CD4-positive, alpha-beta T cell treated with Interleukin-15 for 4 hours (primary cell): Measurements from ENCODE around the gene ZBTB7C.

ENCODE experiments used
- DNase-seq: peaks from one replicate; pipeline ENCODE4 v3.0.0-alpha.2; 2020; ENCODE audit warnings: low spot score

The ZBTB7C gene

DNA sequence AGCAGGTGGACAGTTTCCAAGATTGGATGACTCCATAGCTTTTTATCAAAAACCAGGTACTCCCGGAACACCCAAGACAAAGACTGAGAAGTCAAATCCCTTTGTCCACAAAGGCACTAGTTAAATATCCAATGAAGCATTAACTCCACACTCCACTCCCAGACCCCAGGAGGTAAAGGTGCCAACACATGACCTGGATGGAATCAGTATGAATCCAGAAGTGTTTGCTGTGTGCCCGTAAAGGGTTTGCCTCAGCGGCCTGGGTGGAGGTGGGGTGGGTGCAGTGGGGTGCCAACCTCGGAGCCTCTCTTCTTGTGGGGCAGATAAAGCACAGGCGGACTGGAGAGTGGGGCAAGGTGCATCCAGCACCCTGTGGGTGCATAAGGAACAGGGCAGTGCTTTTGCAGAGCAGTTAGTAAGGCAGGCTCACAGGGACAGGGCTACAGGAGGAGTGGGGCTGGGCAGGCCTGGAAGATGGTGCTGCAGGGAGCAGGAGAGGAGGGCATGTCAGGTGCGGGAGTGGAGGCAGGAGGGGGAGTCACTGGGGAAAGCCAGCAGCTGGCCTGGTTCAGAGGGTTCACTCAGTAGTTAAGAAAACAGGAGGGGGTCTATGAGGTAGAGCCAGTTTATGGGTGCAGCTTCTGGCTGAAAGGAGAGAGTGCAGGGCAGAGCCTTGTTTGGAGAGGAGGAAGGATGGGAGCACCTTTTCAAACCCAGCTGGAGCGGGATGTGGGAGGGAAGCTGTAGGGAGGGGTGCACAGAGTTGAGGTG is 270.3 kb downstream of the ZBTB7C start:
- no peak for DNase-seq

DNA sequence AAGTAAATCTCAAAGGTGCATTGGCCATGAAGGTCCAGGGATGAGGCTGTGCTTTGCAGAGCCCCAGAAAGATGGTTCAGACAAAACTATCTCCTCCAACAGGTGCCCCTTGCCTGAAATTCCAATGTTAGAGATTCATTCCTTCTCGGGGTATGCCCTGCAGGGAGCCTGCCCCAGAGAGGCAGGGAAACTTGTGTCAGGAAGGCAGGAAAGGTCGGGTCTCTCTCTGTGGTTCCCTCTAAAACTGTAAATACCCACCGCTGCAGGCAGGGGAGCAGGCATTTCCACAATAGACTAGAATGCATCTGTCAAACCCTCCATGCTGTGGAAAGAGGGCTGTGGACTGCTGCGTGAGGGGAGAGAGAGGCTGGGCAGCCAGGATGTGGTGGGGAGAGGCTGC is 271.0 kb downstream of the ZBTB7C start:
- DNase-seq: no peak

DNA sequence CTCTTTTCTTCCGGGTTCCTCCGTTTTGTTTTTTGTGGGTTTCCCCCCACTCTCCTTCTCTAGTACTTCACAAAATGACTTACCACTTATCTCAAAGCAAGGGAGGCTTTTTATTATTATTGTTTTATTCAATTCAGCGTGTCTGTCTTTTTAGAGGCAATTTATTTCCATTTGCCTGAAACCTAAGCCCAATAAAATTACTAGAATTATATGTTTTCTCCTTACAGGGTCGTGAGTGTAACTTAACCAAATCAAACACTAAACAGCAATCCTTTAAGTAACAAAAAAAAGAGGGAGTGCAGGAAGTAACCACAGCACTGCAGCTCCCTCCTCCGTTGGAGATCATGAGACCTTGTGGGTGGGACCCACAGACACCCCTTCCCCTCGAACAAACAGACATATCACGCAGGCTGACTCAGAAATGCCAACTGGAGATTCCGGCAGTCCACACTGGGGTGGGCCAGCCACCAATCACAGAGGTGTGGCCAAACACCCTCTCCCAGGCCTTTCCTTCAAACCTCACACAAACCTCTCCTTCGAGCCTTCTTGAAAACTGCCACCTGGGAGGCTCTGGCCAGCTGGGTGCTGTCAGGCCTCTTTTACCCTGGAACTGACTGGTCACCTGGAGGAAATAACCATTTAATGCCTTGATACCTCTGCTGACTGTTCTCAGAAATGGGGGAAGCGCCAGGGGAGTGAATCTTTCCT is 271.7 kb downstream of the ZBTB7C start:
- no peak for DNase-seq

DNA sequence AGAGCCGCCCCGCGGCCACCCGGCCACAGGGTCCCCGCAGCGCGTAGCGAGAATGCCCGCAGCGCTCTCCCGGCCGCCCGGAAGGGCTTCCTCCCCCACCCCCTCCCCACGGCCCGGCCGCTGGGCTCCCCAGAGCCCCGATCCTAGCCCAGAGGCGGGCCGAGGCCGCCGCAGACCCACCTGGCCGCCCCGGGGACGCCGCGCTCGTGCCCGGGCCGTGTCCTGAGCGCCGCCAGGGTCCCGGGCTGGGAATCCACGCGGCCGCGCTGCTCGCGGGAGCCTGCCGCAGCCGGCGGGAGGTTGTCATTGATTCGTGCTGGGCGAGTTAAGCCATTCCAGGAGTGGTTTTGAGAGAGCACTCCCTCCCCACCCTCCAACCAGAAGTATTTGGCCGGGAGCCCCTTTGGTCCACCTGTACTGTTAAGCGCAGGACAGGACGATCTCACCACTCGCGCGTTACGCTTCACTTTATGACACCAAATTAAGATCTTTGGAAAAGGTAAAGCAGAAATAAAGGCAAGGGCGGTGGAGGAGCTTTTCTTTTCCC is 272.3 kb downstream of the ZBTB7C start:
- DNase-seq: no peak

DNA sequence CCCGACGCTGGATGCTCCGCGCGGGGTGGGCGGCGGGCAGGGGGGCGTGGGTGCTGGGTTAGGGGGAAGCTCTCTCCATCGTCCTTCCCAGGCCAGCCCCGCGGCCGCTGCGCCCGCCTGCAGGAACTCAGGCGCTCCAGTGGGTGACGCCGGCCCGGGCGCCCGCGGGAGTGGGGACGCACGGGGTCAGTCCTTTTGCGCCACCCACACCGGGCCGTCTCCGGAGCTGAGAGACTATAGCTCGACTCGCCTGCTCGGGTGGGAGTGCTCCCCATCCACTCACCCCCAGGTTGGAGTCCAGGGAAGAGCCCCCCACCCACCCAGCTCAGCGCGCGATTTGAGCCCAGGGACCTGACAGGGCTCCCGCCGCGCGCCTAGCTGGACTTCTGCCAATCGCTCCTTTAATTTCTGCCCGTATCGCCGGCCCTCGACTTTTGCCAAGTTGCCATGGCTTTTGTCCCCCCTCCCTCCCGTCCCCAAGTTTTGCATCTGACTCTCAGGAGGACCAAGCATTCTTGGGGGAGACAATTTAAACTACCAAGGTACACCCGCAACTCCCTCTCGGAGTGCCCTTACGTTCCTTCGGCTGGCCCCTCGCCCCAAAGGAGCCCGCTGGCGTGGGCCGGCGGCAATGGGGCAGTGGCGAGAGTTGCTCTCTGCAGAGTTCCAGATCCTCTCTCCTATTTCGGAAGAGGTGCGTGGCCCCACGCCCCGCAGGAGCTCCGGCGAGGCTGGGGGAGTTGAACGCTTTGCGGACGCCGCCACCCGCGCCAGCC is 272.9 kb downstream of the ZBTB7C start:
- DNase-seq: no peak

DNA sequence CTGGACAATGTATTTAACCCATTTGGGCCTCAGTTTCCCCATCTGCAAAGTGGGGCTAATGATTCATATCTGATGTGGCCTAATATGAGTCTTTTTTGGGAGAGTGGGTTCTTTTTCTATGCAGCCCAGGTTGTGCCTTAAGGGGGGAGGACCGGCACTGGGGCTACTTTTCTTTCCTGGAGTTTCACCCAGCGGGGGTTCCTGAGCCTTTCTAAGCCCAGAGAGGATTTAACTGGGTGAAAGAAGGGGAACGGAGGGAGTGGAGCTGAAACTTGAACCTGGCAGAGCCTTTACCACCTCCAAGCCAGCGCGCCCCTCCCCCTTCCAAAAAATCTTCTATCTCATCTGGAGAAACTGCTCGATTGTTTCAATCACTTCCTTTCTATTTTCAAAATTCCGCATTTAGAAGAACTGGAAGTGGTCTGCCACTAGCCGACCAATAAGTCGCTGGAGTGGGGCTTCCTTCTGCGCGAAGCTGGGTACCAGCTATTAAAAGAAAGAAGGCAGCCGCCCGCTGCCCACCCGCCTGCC is 273.7 kb downstream of the ZBTB7C start:
- DNase-seq: no peak

DNA sequence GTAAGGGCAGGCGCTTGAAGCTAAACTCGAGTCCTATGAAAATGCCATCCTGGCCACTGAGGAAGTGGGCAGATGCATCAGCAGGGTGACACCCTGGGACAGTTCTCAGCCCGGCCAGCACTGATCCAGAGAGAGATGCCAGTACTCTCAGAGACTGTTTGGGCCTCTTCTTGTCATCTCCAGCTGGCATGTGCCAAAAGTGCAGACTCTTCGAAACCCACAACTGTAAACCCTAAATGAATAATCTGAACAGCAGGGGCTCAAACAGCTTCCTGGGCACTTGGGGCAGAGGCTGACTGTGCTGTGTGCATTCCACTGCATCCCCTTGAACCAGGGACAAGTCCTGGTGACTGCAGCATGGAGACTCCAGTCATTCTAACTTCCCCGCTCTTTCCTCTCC is 274.6 kb downstream of the ZBTB7C start:
- DNase-seq: no peak

DNA sequence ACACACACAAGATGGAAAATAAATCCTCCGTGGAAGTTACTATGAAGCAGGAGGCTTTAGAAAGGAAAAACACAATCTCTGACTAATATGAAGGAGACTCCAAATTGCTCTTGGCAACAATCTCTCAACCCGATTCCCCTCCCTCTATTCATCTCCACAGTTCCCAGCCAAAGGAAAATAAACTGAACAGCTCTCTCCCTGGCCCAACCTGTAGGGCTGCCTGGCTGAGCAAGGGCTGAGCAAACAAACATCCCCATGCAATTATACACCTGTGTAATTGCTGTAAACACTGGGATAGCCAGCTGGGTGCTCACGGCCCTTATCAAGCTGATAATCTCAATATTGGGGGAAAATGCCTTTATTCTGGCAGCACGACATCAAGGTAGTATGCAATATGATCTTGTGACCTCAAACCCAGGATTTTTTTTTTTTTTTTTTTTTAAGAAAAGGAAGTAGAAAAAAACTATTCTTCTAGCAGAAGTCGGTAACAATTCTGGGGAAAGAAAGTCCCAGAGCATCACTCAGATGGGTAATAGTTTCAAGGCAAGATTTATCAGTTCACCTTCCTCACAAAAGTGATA is 275.4 kb downstream of the ZBTB7C start:
- DNase-seq: no peak

DNA sequence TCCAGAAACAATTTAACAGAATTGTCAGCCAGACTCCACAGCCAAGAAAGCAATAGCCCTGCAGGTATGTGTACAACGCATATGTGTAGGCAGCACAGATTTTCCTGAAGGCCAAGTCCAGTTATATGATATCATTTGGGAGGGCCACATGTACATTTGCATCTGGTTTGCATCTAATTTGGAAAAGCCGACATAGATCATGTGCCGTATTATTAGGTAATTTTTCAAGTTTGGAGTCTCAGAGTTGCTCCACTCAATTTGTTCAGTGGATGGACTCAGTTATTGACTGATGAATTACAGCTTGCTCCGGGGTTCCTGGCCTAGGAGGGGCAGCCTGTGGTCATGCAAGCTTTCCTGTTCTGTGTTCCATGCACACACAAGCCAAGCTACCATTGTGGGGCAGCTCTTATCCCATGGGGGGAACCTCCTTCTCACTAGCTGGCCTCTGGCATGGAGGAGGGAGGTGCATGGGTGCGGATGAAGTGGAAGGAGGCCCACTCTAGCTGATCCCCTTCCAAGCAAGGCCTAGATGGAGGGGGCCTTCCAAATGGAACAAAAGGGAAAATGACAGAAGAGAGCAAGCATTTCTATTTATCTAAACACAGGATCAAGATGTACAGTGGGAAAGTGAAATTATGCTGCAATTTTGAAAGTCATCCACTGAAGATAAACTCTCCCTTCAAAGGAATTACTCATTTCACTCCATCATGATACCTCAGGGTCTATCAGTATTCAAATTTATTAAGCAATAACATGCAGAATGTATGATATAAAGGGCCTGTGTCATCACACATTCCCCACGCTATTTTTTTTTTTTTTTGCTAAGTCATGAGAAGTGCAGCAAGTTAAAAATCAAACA is 276.2 kb downstream of the ZBTB7C start:
- no peak for DNase-seq

DNA sequence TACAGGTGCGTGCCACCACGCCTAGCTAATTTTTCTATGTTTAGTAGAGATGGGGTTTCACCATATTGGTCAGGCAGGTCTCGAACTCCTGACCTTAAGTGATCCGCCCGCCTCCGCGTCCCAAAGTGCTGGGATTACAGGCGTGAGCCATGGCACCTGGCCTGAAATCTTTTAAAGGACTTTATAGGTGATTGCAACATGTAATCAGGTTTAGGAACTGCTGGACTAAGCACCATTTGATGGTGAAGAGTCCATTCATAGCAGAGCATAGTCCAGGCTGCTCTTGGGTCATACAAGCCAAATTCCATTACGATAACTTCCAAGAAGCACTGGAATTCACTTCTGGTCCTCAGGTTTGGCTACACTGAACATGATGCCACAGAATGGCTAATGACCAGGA is 278.1 kb downstream of the ZBTB7C start:
- DNase-seq: no peak

DNA sequence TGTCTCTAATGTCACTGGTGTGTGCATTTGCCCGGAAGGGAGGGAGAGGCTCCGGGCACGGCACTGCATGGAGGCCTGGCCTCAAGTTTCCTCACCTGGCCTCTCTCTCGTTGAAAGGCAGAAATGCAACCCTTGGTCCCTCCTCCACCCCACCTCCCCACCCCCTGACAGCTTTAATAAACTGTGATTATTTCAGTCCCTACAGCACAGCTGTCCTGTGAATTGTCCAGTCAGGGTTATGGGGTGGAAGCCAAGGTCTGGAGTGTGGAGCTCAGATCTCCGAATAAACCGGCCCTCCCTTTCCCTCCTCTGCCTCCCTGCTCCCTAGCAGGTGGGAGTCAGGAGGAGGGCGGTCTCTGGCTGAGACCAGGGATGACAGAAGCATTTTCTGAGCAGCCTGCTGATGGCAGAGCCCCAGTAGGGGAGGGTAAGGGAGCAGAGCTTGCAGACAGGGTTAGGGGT is 279.5 kb downstream of the ZBTB7C start:
- no peak for DNase-seq

DNA sequence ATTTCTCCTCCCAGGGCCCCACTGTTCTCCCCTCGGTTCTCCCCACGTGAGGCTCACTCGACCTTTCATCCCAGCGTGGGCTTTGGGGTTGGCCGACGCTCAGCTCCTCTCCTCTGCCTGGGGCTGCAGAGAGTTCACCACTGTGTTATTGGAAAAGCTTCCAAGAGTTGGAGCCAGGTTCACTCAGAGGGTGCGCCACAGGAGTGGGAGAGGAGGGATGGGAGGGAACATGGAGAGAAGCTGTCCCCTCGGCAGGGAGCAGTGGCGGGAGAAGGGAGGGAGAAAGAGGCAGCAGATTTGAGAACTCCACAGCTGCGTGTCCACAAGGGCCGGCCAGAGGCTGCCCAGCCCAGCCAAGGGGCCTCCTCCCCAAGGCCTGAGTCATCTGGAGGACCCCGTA is 281.6 kb downstream of the ZBTB7C start:
- no peak for DNase-seq

DNA sequence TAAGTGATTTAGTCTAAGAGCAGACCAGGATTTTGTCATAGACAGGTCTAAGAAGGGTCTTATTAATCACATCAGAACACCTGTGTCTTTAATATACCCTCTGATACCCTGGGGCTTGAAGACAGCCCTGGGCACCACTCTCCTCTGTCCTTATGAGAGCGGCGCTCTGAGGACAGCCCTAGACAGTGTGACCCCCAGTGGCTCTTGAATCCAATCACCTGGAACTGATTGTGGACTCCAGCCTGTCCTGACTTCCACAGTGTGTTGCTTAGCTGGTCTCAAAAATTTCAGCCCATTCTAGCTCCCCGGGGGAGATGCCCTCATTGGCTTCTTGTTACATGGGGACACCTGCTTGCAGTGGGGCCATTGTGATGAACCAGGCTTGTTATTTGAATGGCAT is 282.9 kb downstream of the ZBTB7C start:
- no peak for DNase-seq

DNA sequence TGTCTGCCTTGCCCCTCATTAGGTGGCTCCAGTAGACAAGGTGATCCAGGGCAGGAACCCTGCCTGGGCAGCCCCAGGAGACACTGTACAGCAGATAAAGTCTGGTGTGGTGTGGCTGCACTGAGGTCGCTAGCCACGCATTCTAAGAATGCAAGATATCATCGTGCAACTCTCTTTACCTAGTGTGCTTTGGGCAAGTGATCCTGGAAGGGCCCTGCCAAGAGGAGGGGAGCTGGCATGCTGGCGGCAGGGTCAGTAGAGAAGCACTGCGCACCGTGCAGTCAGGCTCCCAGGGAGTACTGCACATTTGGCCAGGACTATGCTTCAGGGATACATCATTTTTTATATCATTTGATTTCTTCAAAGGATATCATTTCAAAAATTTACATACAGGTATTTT is 283.5 kb downstream of the ZBTB7C start:
- DNase-seq: no peak

DNA sequence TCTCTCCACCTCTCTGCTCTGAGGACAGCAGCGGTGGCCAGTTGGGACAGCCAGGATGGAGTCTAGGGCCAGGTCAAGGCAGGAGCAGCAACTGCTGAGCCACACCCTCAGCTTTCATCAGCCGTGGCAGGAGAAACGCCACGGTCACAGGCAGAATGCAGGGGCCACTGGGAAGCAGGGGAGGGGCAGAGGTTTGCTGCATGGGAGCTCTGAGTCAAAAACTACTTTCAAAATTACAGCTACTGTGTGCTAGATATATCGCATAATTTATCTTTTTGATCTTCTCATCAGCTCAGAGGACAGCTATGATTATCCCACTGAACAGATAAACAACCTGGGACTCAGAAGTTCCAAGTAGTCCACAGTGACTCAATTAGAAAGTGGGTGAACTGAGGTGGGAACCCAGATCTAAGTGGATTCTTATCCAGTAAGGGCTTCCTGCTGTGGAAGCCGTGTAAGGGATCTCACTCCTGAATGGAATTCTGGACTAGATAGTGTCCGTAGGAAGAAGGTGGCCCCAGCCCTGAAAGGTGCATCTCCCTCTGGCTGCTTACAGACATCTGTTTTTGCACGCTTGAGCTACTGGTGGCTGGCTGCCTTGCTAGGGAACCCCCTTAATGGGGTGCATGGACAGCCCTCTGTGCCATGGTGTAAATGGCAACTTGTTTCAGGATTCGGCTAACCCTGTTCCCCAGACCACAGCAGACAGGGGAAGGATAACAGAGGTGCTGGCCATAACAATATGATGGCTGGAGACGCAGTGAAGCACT is 284.1 kb downstream of the ZBTB7C start:
- DNase-seq: no peak

DNA sequence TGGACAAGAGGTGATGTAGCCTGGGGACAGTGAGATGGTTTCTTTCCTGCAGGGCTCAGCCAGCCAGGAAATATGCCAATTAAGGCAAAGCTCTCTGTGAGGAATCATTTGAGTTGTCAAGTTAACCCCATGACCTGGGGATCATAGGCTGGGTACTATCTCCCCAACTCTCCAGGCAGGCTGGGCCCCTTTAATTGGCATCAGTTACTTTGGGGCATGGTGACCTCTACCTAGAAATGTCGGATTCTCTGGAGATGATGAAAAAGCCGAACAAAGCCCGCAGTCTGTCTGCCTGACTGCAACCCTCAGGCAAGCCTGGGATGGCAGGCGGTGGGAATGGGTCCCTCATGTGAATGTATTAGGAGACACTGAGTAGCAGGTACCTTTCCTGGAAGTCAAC is 285.2 kb downstream of the ZBTB7C start:
- no peak for DNase-seq

DNA sequence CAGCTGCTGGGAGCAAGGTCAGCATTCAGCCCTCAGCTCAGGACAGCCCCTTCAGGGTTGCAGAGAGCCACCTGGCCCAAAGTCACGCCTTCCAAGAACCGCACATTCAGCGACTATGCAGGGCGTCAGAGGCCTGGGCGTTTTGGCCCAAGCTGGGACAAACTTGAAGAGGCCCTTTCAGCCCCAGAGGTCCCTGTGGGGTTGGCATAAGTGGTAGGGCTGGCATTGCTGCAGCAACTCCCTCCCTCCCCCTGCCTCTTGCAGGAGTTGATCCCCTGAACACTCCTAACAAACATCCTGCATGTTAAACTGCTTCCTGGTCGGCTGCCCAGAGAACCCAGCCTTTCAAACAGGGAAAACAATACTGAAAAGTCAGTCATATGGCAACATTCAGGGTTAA is 285.9 kb downstream of the ZBTB7C start:
- DNase-seq: no peak

DNA sequence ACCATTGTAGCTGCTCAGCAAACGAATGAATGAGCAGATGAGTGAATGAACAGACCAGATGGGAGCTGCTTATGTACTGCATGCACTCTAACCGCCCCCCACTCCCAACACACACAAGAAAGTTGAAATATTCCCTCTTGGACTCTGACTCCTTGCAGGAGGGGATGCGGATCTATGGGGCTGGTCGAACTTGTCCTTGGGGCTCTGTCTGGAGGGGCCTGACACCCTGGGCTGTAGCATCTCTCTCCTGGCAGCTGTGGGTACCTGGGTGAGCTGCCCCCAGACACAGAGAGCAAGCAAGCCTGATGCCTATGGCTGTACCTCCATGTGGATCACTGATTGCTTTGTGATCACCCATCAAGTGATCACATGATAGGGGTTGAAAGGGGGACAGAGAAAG is 286.4 kb downstream of the ZBTB7C start:
- no peak for DNase-seq

DNA sequence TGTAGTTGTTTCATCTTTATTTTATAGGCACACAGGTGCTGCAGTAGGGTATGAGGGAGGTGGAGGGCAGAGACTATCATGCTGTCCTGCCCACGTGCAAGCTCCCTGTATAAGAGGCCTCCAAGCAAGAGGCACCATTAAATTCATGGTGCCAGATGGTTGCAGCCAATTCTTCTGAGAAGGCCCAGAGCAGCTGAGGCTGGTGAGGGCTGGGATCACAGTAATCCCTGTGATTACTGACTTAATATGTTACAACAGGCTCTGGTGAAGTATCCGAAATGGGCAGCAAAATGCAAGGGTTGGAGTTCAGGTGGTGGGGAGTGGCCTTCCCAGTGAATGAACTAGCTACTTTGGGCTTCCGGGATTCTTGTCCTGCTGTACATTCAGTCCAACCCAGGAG is 286.8 kb downstream of the ZBTB7C start:
- no peak for DNase-seq

DNA sequence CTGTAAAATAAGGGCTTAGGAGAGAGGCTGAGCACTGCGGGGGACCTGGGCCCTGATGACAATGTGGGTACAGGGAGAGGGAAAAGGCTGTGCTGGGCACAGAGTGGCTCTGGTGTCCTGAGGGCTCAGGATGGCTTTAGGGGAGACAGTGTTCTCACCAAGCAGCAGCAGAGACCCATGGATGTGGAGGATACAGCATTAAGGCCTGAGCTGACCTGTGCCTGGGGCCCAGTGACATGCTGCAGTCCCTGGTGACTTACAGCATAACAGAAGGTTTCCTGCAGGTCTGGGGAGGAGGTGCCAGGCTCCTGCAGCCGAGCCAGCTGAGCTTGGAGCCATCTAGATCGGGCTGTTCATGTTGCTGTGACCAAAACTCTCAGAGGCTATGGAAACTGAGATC is 287.4 kb downstream of the ZBTB7C start:
- DNase-seq: no peak
